PFSK-1 (cell line): ENCODE data around the gene KCNIP4.

Source experiments
- FOXP2 ChIP-seq: optimal IDR thresholded peaks from 2 replicates; pipeline ENCODE3; 2011; ENCODE audit warnings: borderline replicate concordance, control low read depth, inconsistent platforms; ENCODE audit not compliant: insufficient read depth; ENCODE audit errors: extremely low read length, extremely low read depth
- POLR2AphosphoS5 ChIP-seq: IDR thresholded peaks from 2 replicates; pipeline ENCODE4 v1.6.1; 2012; ENCODE audit warnings: low read depth, mild to moderate bottlenecking, control low read depth, low read length, moderate library complexity
- REST ChIP-seq, 2 experiments: IDR thresholded peaks; 2 replicates each; pipeline versions ENCODE4 v1.6.1 to v1.8.0; 2011 to 2012; ENCODE audit warnings: low read depth in 2 of 2, low read length in 2 of 2, control low read depth in 1 of 2, inconsistent platforms in 1 of 2, mild to moderate bottlenecking in 1 of 2, moderate library complexity in 1 of 2; ENCODE audit not compliant: insufficient read depth in 1 of 2
- SIN3A ChIP-seq: IDR thresholded peaks from 2 replicates; pipeline ENCODE4 v1.6.1; 2012; ENCODE audit warnings: mild to moderate bottlenecking, low read length, moderate library complexity, borderline replicate concordance; ENCODE audit not compliant: insufficient read depth
- TAF1 ChIP-seq: IDR thresholded peaks from 2 replicates; pipeline ENCODE4 v1.6.1; 2012; ENCODE audit warnings: low read length, control low read depth, borderline replicate concordance; ENCODE audit not compliant: insufficient read depth

The KCNIP4 gene

GRCh38 chr4:20724915-20725314 lies 1223.7 kb downstream of the KCNIP4 start:
- TF ChIP-seq TAF1 = no peak

- TF ChIP-seq FOXP2 (no peak), POLR2AphosphoS5 (no peak), REST (IDR thresholded peaks at IDR 0.05; ENCODE audit: insufficient read depth in 1 of 2, low read depth in 2 of 2, low read length in 2 of 2) (no peak), SIN3A (no peak), TAF1 (no peak)
These were observed 1225.1 kb downstream of the KCNIP4 start for GRCh38 chr4:20723463-20723862.

GRCh38 chr4:20723019-20723418 lies 1225.6 kb downstream of the KCNIP4 start:
- TF ChIP-seq REST (IDR thresholded peaks at IDR 0.05; ENCODE audit: insufficient read depth in 1 of 2, low read depth in 2 of 2, low read length in 2 of 2) (no peak), SIN3A (no peak), TAF1 (no peak), POLR2AphosphoS5 (no peak), FOXP2 (no peak)

GRCh38 chr4:20711335-20711734 lies 1237.2 kb downstream of the KCNIP4 start:
- TF ChIP-seq POLR2AphosphoS5 = no peak
- TF ChIP-seq FOXP2 = no peak
- TF ChIP-seq REST (IDR thresholded peaks at IDR 0.05; ENCODE audit: insufficient read depth in 1 of 2, low read depth in 2 of 2, low read length in 2 of 2) = no peak
- TF ChIP-seq TAF1 = no peak
- no peak for TF ChIP-seq SIN3A

- TF ChIP-seq REST (IDR thresholded peaks at IDR 0.05; ENCODE audit: insufficient read depth in 1 of 2, low read depth in 2 of 2, low read length in 2 of 2) (no peak), FOXP2 (no peak), POLR2AphosphoS5 (peak; percentile 67; the same call in 1 of the 2 replicates), TAF1 (peak; percentile 36; the same call in 1 of the 2 replicates), SIN3A (peak; percentile 75; the same call in 1 of the 2 replicates)
These were observed 1248.4 kb downstream of the KCNIP4 start, which contains the start of gene PACRGL for GRCh38 chr4:20700007-20700761. Gene PACRGL, plus strand, starts transcription at chr4:20700458. Its CDS starts 4,024 bp downstream, at chr4:20704482.
